ENCODE results near the gene ITPK1.

- TF ChIP-seq EZH2 (IDR thresholded peaks at IDR 0.05; ENCODE audit: borderline replicate concordance, low read depth, low read length, severe bottlenecking) (no peak), CTCF (IDR thresholded peaks at IDR 0.05; ENCODE audit: borderline replicate concordance, extremely low read depth, low read length, poor library complexity, severe bottlenecking) (no peak)
These were observed 97.8 kb downstream of the ITPK1 start for GRCh38 chr14:93017898-93018297.

Data from DND-41 (cell line).